HepG2 (cell line): ENCODE data around the gene ATP6V0A1. TPM values are rescaled to one million over a fixed set of nuclear protein-coding genes. Genes with fewer than 3 reads are reported as not detected.
A peak's percentile ranks its signal among the peaks of the same experiment; 100 is the strongest.

Experiments used
- ARNTL ChIP-seq: sonication (generic); formaldehyde crosslinking; IDR thresholded peaks from 2 replicates; pipeline ENCODE4 v1.4.0; 2020; ENCODE audit warnings: mild to moderate bottlenecking, missing genetic modification reagents
- ELF4 ChIP-seq: sonication (generic); formaldehyde crosslinking; IDR thresholded peaks from 2 replicates; pipeline ENCODE4 v1.5.0; 2020; ENCODE audit warnings: missing genetic modification reagents, mild to moderate bottlenecking, moderate library complexity, borderline replicate concordance
- FOXK1 ChIP-seq: sonication (generic); formaldehyde crosslinking; IDR thresholded peaks from 2 replicates; pipeline ENCODE4 v1.4.0; 2020; ENCODE audit warnings: low read depth, missing genetic modification reagents, borderline replicate concordance
- FOXK2 ChIP-seq: fragments of 450-650 bp; IDR thresholded peaks from 2 replicates; pipeline ENCODE4 v1.6.1; 2016
- HMGXB4 ChIP-seq, 2 experiments: sonication (generic) in 1 of 2; formaldehyde crosslinking in 1 of 2; IDR thresholded peaks; 2 replicates each; pipeline versions ENCODE4 v1.4.0 to v1.6.1; 2018 to 2020; ENCODE audit warnings: missing genetic modification reagents in 2 of 2, borderline replicate concordance in 1 of 2, low read depth in 1 of 2, mild to moderate bottlenecking in 1 of 2, missing biosample characterization in 1 of 2
- JARID2 ChIP-seq: sonication (generic); formaldehyde crosslinking; IDR thresholded peaks from 2 replicates; pipeline ENCODE4 v1.8.1; 2023; ENCODE audit warnings: missing genetic modification reagents, inconsistent platforms; ENCODE audit not compliant: insufficient replicate concordance
- JUND ChIP-seq: sonication (generic); formaldehyde crosslinking; IDR thresholded peaks from 2 replicates; pipeline ENCODE4 v1.8.0; 2022; ENCODE audit warnings: mild to moderate bottlenecking, missing genetic modification reagents
- KDM5B ChIP-seq: sonication (generic); formaldehyde crosslinking; IDR thresholded peaks from 2 replicates; pipeline ENCODE4 v1.4.0; 2020; ENCODE audit warnings: missing genetic modification reagents, mild to moderate bottlenecking, borderline replicate concordance
- MLX ChIP-seq: IDR thresholded peaks from 2 replicates; pipeline ENCODE4 v1.6.1; 2016
- MYC ChIP-seq: sonication (generic); formaldehyde crosslinking; IDR thresholded peaks from 2 replicates; pipeline ENCODE4 v1.9.0; 2021; ENCODE audit warnings: missing genetic modification reagents, borderline replicate concordance
- PHF20 ChIP-seq: sonication (generic); formaldehyde crosslinking; IDR thresholded peaks from 2 replicates; pipeline ENCODE4 v1.5.0; 2020; ENCODE audit warnings: mild to moderate bottlenecking, missing genetic modification reagents
- PHF5A ChIP-seq: IDR thresholded peaks from one replicate; pipeline ENCODE4 v1.6.1; 2018; ENCODE audit warnings: low read depth, missing genetic modification reagents; ENCODE audit not compliant: unreplicated experiment
- RNF2 ChIP-seq: fragments of 450-650 bp; conservative IDR thresholded peaks from 2 replicates; pipeline ENCODE4 v1.6.1; 2016; ENCODE audit warnings: low read depth
- RXRB ChIP-seq: IDR thresholded peaks from 2 replicates; pipeline ENCODE4 v1.6.1; 2016; ENCODE audit warnings: borderline replicate concordance, missing genetic modification reagents, missing compliant biosample characterization
- SMYD3 ChIP-seq: sonication (generic); formaldehyde crosslinking; IDR thresholded peaks from 2 replicates; pipeline ENCODE4 v1.8.1; 2023; ENCODE audit warnings: mild to moderate bottlenecking, missing genetic modification reagents
- SP2 ChIP-seq: sonication (generic); formaldehyde crosslinking; IDR thresholded peaks from 2 replicates; pipeline ENCODE4 v1.5.1; 2020; ENCODE audit warnings: mild to moderate bottlenecking, missing genetic modification reagents
- TOPORS ChIP-seq: sonication (generic); formaldehyde crosslinking; IDR thresholded peaks from 2 replicates; pipeline ENCODE4 v1.8.0; 2023; ENCODE audit warnings: mild to moderate bottlenecking, missing genetic modification reagents
- USF2 ChIP-seq, 2 experiments: sonication (generic) in 1 of 2; formaldehyde crosslinking in 1 of 2; IDR thresholded peaks; 2 replicates each; pipeline versions ENCODE4 v1.5.1 to v1.6.1; 2011 to 2020; ENCODE audit warnings: borderline replicate concordance in 1 of 2, low read depth in 1 of 2, low read length in 1 of 2, mild to moderate bottlenecking in 1 of 2, missing genetic modification reagents in 1 of 2, moderate library complexity in 1 of 2
- ZBTB7B ChIP-seq: sonication (generic); formaldehyde crosslinking; IDR thresholded peaks from 2 replicates; pipeline ENCODE4 v1.4.0; 2020; ENCODE audit warnings: missing genetic modification reagents
- ZFP62 ChIP-seq: sonication (generic); formaldehyde crosslinking; IDR thresholded peaks from 2 replicates; pipeline ENCODE4 v1.4.0; 2020; ENCODE audit warnings: missing genetic modification reagents
- ZNF101 ChIP-seq: sonication (generic); formaldehyde crosslinking; IDR thresholded peaks from 2 replicates; pipeline ENCODE4 v1.4.0; 2020; ENCODE audit warnings: mild to moderate bottlenecking, low read depth, missing genetic modification reagents, borderline replicate concordance
- ZNF34 ChIP-seq: sonication (generic); formaldehyde crosslinking; IDR thresholded peaks from 2 replicates; pipeline ENCODE4 v1.4.0; 2020; ENCODE audit warnings: mild to moderate bottlenecking, missing genetic modification reagents, borderline replicate concordance
- ZNF547 ChIP-seq: sonication (generic); formaldehyde crosslinking; IDR thresholded peaks from 2 replicates; pipeline ENCODE4 v1.5.1; 2020; ENCODE audit warnings: mild to moderate bottlenecking, missing genetic modification reagents
- ZNF564 ChIP-seq: sonication (generic); formaldehyde crosslinking; IDR thresholded peaks from 2 replicates; pipeline ENCODE4 v1.8.1; 2023; ENCODE audit warnings: mild to moderate bottlenecking, missing genetic modification reagents
- polyA plus RNA-seq, 8 experiments: library from polyadenylated mRNA; depleted of rRNA in 3 of 8; stranded (reverse) in 7 of 8; unstranded in 1 of 8; fragments of >200 nt; fragmentation: Illumina TruSeq in 4 of 8; extraction: Trizol in 4 of 8; gene quantifications; 2 replicates each; pipeline versions ENCODE4 v1.2.1 to v1.2.3, GENCODE V29; 2011 to 2016; ENCODE audit warnings: low read depth in 4 of 8, missing spikeins in 1 of 8, mixed read lengths in 1 of 8; ENCODE audit not compliant: insufficient read depth in 1 of 8
- total RNA-seq, 5 experiments: library from RNA; depleted of rRNA; stranded (reverse); fragments of >200 nt; fragmentation: Illumina TruSeq; extraction: Trizol; gene quantifications; 2 replicates each; pipeline ENCODE4 v1.2.3, GENCODE V29; 2016; ENCODE audit warnings: low read depth in 1 of 5

The ATP6V0A1 gene
- total and polyA plus RNA-seq, 2 of the 13 experiments (the other 11 are each of a cell fraction or from before 2014, with no cell fraction given), result 27.9 to 54.1 TPM

DNA sequence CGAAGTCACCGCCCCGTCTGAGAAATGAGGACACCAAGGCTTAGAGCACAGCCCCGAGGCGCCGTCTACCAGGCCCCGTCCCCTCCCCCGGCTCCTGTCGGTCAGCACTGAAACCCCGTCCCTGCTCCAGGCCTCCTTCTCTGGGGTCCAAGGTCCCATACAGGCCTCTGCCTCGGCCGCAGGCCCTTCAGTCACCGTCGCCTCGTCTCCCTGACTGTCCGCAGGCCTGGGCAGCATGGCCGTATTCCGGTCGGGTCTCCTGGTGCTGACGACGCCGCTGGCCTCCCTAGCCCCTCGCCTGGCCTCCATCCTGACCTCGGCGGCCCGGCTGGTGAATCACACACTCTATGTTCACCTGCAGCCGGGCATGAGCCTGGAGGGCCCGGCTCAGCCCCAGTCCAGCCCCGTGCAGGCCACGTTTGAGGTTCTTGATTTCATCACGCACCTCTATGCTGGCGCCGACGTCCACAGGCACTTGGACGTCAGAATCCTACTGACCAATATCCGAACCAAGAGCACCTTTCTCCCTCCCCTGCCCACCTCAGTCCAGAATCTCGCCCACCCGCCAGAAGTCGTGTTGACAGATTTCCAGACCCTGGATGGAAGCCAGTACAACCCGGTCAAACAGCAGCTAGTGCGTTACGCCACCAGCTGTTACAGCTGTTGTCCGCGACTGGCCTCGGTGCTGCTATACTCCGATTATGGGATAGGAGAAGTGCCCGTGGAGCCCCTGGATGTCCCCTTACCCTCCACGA, 103.9 kb downstream of the ATP6V0A1 start (continued):
- TF ChIP-seq ARNTL (CRISPR knock-in tag), result 0 out of 2 replicates have a peak, but pooled peaks have one; percentile 13
- peak; percentile 71 for TF ChIP-seq KDM5B (CRISPR knock-in tag)
- peak; percentile 45; the same call in 1 of the 2 replicates for TF ChIP-seq ZNF547 (CRISPR knock-in tag)
- peak; percentile 69 to 87; a peak in 3 of 4 replicates for TF ChIP-seq HMGXB4 (CRISPR knock-in tag; IDR thresholded peaks at IDR 0.05; ENCODE audit: borderline replicate concordance in 1 of 2, low read depth in 1 of 2)
- TF ChIP-seq SMYD3 (CRISPR knock-in tag), result peak; percentile 10; the same call in 1 of the 2 replicates
- peak; percentile 97 for TF ChIP-seq RNF2
- no peak for TF ChIP-seq USF2 (IDR thresholded peaks at IDR 0.05; ENCODE audit: low read depth, low read length)
- TF ChIP-seq USF2 (CRISPR knock-in tag; IDR thresholded peaks at IDR 0.05; ENCODE audit: borderline replicate concordance), result no peak
- TF ChIP-seq MYC, result no peak; the same call in 1 of the 2 replicates
- 0 out of 2 replicates have a peak, but pooled peaks have one; percentile 73 for TF ChIP-seq ZNF34
- 0 out of 2 replicates have a peak, but pooled peaks have one; percentile 31 for TF ChIP-seq SP2 (CRISPR knock-in tag)
- TF ChIP-seq JUND (CRISPR knock-in tag), result no peak
- TF ChIP-seq RXRB (CRISPR knock-in tag), result no peak
- TF ChIP-seq JARID2 (CRISPR knock-in tag), result peak; percentile 11
- no peak for TF ChIP-seq PHF5A
- peak; percentile 36; the same call in 1 of the 2 replicates for TF ChIP-seq ZBTB7B (CRISPR knock-in tag)
- no peak for TF ChIP-seq TOPORS (CRISPR knock-in tag)
- TF ChIP-seq ELF4 (CRISPR knock-in tag), result peak; percentile 8; the same call in 1 of the 2 replicates
- no peak for TF ChIP-seq FOXK2
- TF ChIP-seq ZNF101 (CRISPR knock-in tag), result peak; percentile 81; the same call in 1 of the 2 replicates
- TF ChIP-seq PHF20 (CRISPR knock-in tag), result no peak; the same call in 1 of the 2 replicates
- TF ChIP-seq ZFP62 (CRISPR knock-in tag), result no peak
- peak; percentile 43 for TF ChIP-seq ZNF564 (CRISPR knock-in tag)
- no peak for TF ChIP-seq MLX (CRISPR knock-in tag)
- TF ChIP-seq FOXK1 (CRISPR knock-in tag), result peak; percentile 47; the same call in 1 of the 2 replicates
